Measurements from ENCODE around the gene CERS6.
"Not testable (repeated sequence)": the region's sequence is repeated elsewhere in the genome, so short reads cannot be mapped to it uniquely, and the experiment has no call there.

The CERS6 gene

GRCh38 chr2:168664715-168665114 lies 208.6 kb downstream of the CERS6 start:
- POLR2A ChIA-PET, result interaction anchor here (0.9 kb wide), 1 partner anchor 8 kb away, joined by 4 read pairs; no protein-coding TSS in a partner anchor
- not testable (repeated sequence) for DNase-seq; H3K27me3 ChIP-seq (replicated peaks in 2 of 5; ENCODE audit: control insufficient read depth in 4 of 5, insufficient read depth in 5 of 5, low read length in 4 of 5); H3K27ac ChIP-seq (ENCODE audit: insufficient read depth in 1 of 2, low read depth in 1 of 2, low read length in 2 of 2, poor library complexity in 1 of 2, severe bottlenecking in 2 of 2); H3K4me3 ChIP-seq (ENCODE audit: control insufficient read depth in 1 of 7, extremely low read depth in 1 of 7, insufficient read depth in 4 of 7, low read depth in 2 of 7, low read length in 6 of 7); H3K36me3 ChIP-seq (ENCODE audit: control insufficient read depth in 4 of 4, insufficient read depth in 4 of 4, low read length in 3 of 4); H3K9me3 ChIP-seq (ENCODE audit: control extremely low read depth in 1 of 5, control insufficient read depth in 4 of 5, insufficient read depth in 2 of 5, low read depth in 1 of 5, low read length in 4 of 5)
- CTCF ChIA-PET, result interaction anchor here (1.4 kb wide), 1 partner anchor 29 kb away, joined by 4 read pairs; no protein-coding TSS in a partner anchor
- H3K4me1 ChIP-seq (ENCODE audit: control extremely low read depth in 1 of 4, control insufficient read depth in 4 of 4, insufficient read depth in 4 of 4, low read length in 3 of 4), result peaks cover 0 to 26% (median 4%) of the 10 kb centered on the region in 4 experiments
- WGBS (ENCODE audit: insufficient coverage), result 100% methylated on average over 2 of the region's 3 CpGs

- Histone ChIP-seq H3K27me3 (replicated peaks in 2 of 5; ENCODE audit: control insufficient read depth in 4 of 5, insufficient read depth in 5 of 5, low read length in 4 of 5) (no peaks in the 10 kb centered on the region), H3K4me1 (ENCODE audit: control extremely low read depth in 1 of 4, control insufficient read depth in 4 of 4, insufficient read depth in 4 of 4, low read length in 3 of 4) (peaks cover 0 to 26% (median 4%) of the 10 kb centered on the region in 4 experiments), H3K9me3 (ENCODE audit: control extremely low read depth in 1 of 5, control insufficient read depth in 4 of 5, insufficient read depth in 2 of 5, low read depth in 1 of 5, low read length in 4 of 5) (no peaks in the 10 kb centered on the region), H3K4me3 (ENCODE audit: control insufficient read depth in 1 of 7, extremely low read depth in 1 of 7, insufficient read depth in 4 of 7, low read depth in 2 of 7, low read length in 6 of 7) (no peak overlapping the region), H3K36me3 (ENCODE audit: control insufficient read depth in 4 of 4, insufficient read depth in 4 of 4, low read length in 3 of 4) (peaks cover 0 to 2% (median 0%) of the 10 kb centered on the region in 4 experiments), H3K27ac (ENCODE audit: insufficient read depth in 1 of 2, low read depth in 1 of 2, low read length in 2 of 2, poor library complexity in 1 of 2, severe bottlenecking in 2 of 2) (peak overlapping the region in 1 of 2 experiments; percentile 39)
- POLR2A ChIA-PET, result no interaction called here
- DNase-seq, result no peak
- CTCF ChIA-PET, result no interaction called here
- WGBS (ENCODE audit: insufficient coverage), result 100% methylated on average over 1 of the region's 1 CpG
Measured at GRCh38 chr2:168666339-168666738, 210.3 kb downstream of the CERS6 start.

- H3K36me3 ChIP-seq (ENCODE audit: control insufficient read depth in 4 of 4, insufficient read depth in 4 of 4, low read length in 3 of 4), result peaks cover 0 to 2% (median 0%) of the 10 kb centered on the region in 4 experiments
- H3K4me3 ChIP-seq (ENCODE audit: control insufficient read depth in 1 of 7, extremely low read depth in 1 of 7, insufficient read depth in 4 of 7, low read depth in 2 of 7, low read length in 6 of 7), result peak overlapping the region in 2 of 7 experiments; percentile 5 to 47
- no peaks in the 10 kb centered on the region for H3K9me3 ChIP-seq (ENCODE audit: control extremely low read depth in 1 of 5, control insufficient read depth in 4 of 5, insufficient read depth in 2 of 5, low read depth in 1 of 5, low read length in 4 of 5)
- peaks cover 0 to 26% (median 4%) of the 10 kb centered on the region in 4 experiments for H3K4me1 ChIP-seq (ENCODE audit: control extremely low read depth in 1 of 4, control insufficient read depth in 4 of 4, insufficient read depth in 4 of 4, low read length in 3 of 4)
- ChIA-PET CTCF (no interaction called here), POLR2A (no interaction called here)
- H3K27me3 ChIP-seq (replicated peaks in 2 of 5; ENCODE audit: control insufficient read depth in 4 of 5, insufficient read depth in 5 of 5, low read length in 4 of 5), result no peaks in the 10 kb centered on the region
- DNase-seq, result peak in 2 of 3 donors; percentile 36 to 58
- 0% methylated on average over 1 of the region's 3 CpGs for WGBS (ENCODE audit: insufficient coverage)
- peak overlapping the region in 1 of 2 experiments; percentile 39 for H3K27ac ChIP-seq (ENCODE audit: insufficient read depth in 1 of 2, low read depth in 1 of 2, low read length in 2 of 2, poor library complexity in 1 of 2, severe bottlenecking in 2 of 2)
Measured at GRCh38 chr2:168667156-168667555, 211.1 kb downstream of the CERS6 start.

- H3K36me3 ChIP-seq (ENCODE audit: control insufficient read depth in 4 of 4, insufficient read depth in 4 of 4, low read length in 3 of 4), result peaks cover 0 to 2% (median 0%) of the 10 kb centered on the region in 4 experiments
- POLR2A ChIA-PET, result no interaction called here
- peaks cover 0 to 16% (median 3%) of the 10 kb centered on the region in 4 experiments for H3K4me1 ChIP-seq (ENCODE audit: control extremely low read depth in 1 of 4, control insufficient read depth in 4 of 4, insufficient read depth in 4 of 4, low read length in 3 of 4)
- no peak overlapping the region for H3K4me3 ChIP-seq (ENCODE audit: control insufficient read depth in 1 of 7, extremely low read depth in 1 of 7, insufficient read depth in 4 of 7, low read depth in 2 of 7, low read length in 6 of 7)
- H3K9me3 ChIP-seq (ENCODE audit: control extremely low read depth in 1 of 5, control insufficient read depth in 4 of 5, insufficient read depth in 2 of 5, low read depth in 1 of 5, low read length in 4 of 5), result no peaks in the 10 kb centered on the region
- CTCF ChIA-PET, result interaction anchor here (0.7 to 1.4 kb wide), 3 partner anchors 9 to 165 kb away, joined by 3 to 4 read pairs (median 3); no protein-coding TSS in a partner anchor
- DNase-seq, result no peak
- H3K27ac ChIP-seq (ENCODE audit: insufficient read depth in 1 of 2, low read depth in 1 of 2, low read length in 2 of 2, poor library complexity in 1 of 2, severe bottlenecking in 2 of 2), result no peak overlapping the region
- H3K27me3 ChIP-seq (replicated peaks in 2 of 5; ENCODE audit: control insufficient read depth in 4 of 5, insufficient read depth in 5 of 5, low read length in 4 of 5), result no peaks in the 10 kb centered on the region
Measured at GRCh38 chr2:168669151-168669550, 213.1 kb downstream of the CERS6 start.

GRCh38 chr2:168670478-168670877 lies 214.4 kb downstream of the CERS6 start:
- H3K27ac ChIP-seq (ENCODE audit: insufficient read depth in 1 of 2, low read depth in 1 of 2, low read length in 2 of 2, poor library complexity in 1 of 2, severe bottlenecking in 2 of 2), result no peak overlapping the region
- no peak for DNase-seq
- no peaks in the 10 kb centered on the region for H3K27me3 ChIP-seq (replicated peaks in 2 of 5; ENCODE audit: control insufficient read depth in 4 of 5, insufficient read depth in 5 of 5, low read length in 4 of 5)
- peaks cover 0 to 15% (median 3%) of the 10 kb centered on the region in 4 experiments for H3K4me1 ChIP-seq (ENCODE audit: control extremely low read depth in 1 of 4, control insufficient read depth in 4 of 4, insufficient read depth in 4 of 4, low read length in 3 of 4)
- peaks cover 0 to 2% (median 0%) of the 10 kb centered on the region in 4 experiments for H3K36me3 ChIP-seq (ENCODE audit: control insufficient read depth in 4 of 4, insufficient read depth in 4 of 4, low read length in 3 of 4)
- H3K9me3 ChIP-seq (ENCODE audit: control extremely low read depth in 1 of 5, control insufficient read depth in 4 of 5, insufficient read depth in 2 of 5, low read depth in 1 of 5, low read length in 4 of 5), result no peaks in the 10 kb centered on the region
- ChIA-PET CTCF (interaction anchor here (0.7 kb wide), 1 partner anchor 8 kb away, joined by 3 read pairs; no protein-coding TSS in a partner anchor), POLR2A (no interaction called here)
- no CpG with 5 or more reads among the region's 1 CpG for WGBS (ENCODE audit: insufficient coverage)
- no peak overlapping the region for H3K4me3 ChIP-seq (ENCODE audit: control insufficient read depth in 1 of 7, extremely low read depth in 1 of 7, insufficient read depth in 4 of 7, low read depth in 2 of 7, low read length in 6 of 7)

GRCh38 chr2:168671932-168672331 lies 215.9 kb downstream of the CERS6 start:
- ChIA-PET CTCF (interaction anchor here (0.8 to 1.5 kb wide), 3 partner anchors 10 to 20 kb away, joined by 3 to 6 read pairs (median 3); no protein-coding TSS in a partner anchor), POLR2A (interaction anchor here (1.2 to 1.3 kb wide), 2 partner anchors 14 to 22 kb away, joined by 3 read pairs; no protein-coding TSS in a partner anchor)
- Histone ChIP-seq H3K4me1 (ENCODE audit: control extremely low read depth in 1 of 4, control insufficient read depth in 4 of 4, insufficient read depth in 4 of 4, low read length in 3 of 4) (peaks cover 0 to 11% (median 2%) of the 10 kb centered on the region in 4 experiments), H3K27ac (ENCODE audit: insufficient read depth in 1 of 2, low read depth in 1 of 2, low read length in 2 of 2, poor library complexity in 1 of 2, severe bottlenecking in 2 of 2) (no peak overlapping the region), H3K36me3 (ENCODE audit: control insufficient read depth in 4 of 4, insufficient read depth in 4 of 4, low read length in 3 of 4) (peaks cover 0 to 2% (median 0%) of the 10 kb centered on the region in 4 experiments), H3K9me3 (ENCODE audit: control extremely low read depth in 1 of 5, control insufficient read depth in 4 of 5, insufficient read depth in 2 of 5, low read depth in 1 of 5, low read length in 4 of 5) (no peaks in the 10 kb centered on the region), H3K4me3 (ENCODE audit: control insufficient read depth in 1 of 7, extremely low read depth in 1 of 7, insufficient read depth in 4 of 7, low read depth in 2 of 7, low read length in 6 of 7) (no peak overlapping the region), H3K27me3 (replicated peaks in 2 of 5; ENCODE audit: control insufficient read depth in 4 of 5, insufficient read depth in 5 of 5, low read length in 4 of 5) (no peaks in the 10 kb centered on the region)
- no peak for DNase-seq
- no CpG with 5 or more reads among the region's 2 CpGs for WGBS (ENCODE audit: insufficient coverage)

GRCh38 chr2:168673265-168674189 lies 217.5 kb downstream of the CERS6 start:
- Histone ChIP-seq H3K36me3 (ENCODE audit: control insufficient read depth in 4 of 4, insufficient read depth in 4 of 4, low read length in 3 of 4) (peaks cover 0 to 2% (median 0%) of the 10 kb centered on the region in 4 experiments), H3K9me3 (ENCODE audit: control extremely low read depth in 1 of 5, control insufficient read depth in 4 of 5, insufficient read depth in 2 of 5, low read depth in 1 of 5, low read length in 4 of 5) (no peaks in the 10 kb centered on the region), H3K4me3 (ENCODE audit: control insufficient read depth in 1 of 7, extremely low read depth in 1 of 7, insufficient read depth in 4 of 7, low read depth in 2 of 7, low read length in 6 of 7) (no peak overlapping the region), H3K4me1 (ENCODE audit: control extremely low read depth in 1 of 4, control insufficient read depth in 4 of 4, insufficient read depth in 4 of 4, low read length in 3 of 4) (no peaks in the 10 kb centered on the region), H3K27ac (ENCODE audit: insufficient read depth in 1 of 2, low read depth in 1 of 2, low read length in 2 of 2, poor library complexity in 1 of 2, severe bottlenecking in 2 of 2) (no peak overlapping the region), H3K27me3 (replicated peaks in 2 of 5; ENCODE audit: control insufficient read depth in 4 of 5, insufficient read depth in 5 of 5, low read length in 4 of 5) (no peaks in the 10 kb centered on the region)
- DNase-seq, result no peak
- CTCF ChIA-PET, result interaction anchor here (1.5 kb wide), 1 partner anchor 9 kb away, joined by 6 read pairs; no protein-coding TSS in a partner anchor
- POLR2A ChIA-PET, result no interaction called here
- WGBS (ENCODE audit: insufficient coverage), result 96% methylated on average over 3 of the region's 10 CpGs

Measured in common myeloid progenitor, CD34-positive (primary cell).